Loucy (cell line): Measurements from ENCODE around the gene NOM1.

ENCODE experiments used
- CTCF ChIP-seq: fragments of 200-600 bp; sonication (generic); conservative IDR thresholded peaks from 2 replicates; pipeline ENCODE4 v1.5.1; 2014; ENCODE audit warnings: mild to moderate bottlenecking, antibody characterized with exemption, low read length
- EZH2phosphoT487 ChIP-seq: fragments of 200-600 bp; IDR thresholded peaks from 2 replicates; pipeline ENCODE4 v1.6.1; 2018; ENCODE audit warnings: antibody characterized with exemption, mild to moderate bottlenecking, moderate library complexity, borderline replicate concordance

GRCh38 chr7:157014635-157015555, 65.4 kb downstream of the NOM1 start:
- TF ChIP-seq CTCF (no peak), EZH2phosphoT487 (no peak)
